ENCODE measurements around the gene PGM5.
"Not testable (repeated sequence)": the region's sequence is repeated elsewhere in the genome, so short reads cannot be mapped to it uniquely, and the experiment has no call there.

DNA sequence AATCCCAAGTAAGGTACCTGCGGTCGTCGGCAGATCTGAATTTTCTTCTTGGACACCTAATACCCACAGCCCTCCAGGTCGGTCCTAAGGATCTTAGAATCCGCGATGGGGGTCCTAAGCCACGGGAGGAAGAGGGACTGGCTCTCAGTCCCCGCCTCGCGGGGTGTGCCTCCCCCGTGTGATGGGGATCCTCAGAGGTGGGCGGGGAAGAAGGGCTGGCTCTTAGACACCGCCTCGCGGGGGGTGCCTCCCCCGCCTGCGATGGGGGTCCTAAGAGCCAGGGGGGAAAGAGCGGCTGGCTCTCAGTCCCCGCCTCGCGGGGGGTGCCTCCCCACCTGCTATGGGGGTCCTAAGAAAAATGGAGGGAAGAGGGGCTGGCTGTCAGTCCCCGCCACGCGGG lies 32.7 kb upstream of the PGM5 start:
- TF ChIP-seq, protein P1, sequence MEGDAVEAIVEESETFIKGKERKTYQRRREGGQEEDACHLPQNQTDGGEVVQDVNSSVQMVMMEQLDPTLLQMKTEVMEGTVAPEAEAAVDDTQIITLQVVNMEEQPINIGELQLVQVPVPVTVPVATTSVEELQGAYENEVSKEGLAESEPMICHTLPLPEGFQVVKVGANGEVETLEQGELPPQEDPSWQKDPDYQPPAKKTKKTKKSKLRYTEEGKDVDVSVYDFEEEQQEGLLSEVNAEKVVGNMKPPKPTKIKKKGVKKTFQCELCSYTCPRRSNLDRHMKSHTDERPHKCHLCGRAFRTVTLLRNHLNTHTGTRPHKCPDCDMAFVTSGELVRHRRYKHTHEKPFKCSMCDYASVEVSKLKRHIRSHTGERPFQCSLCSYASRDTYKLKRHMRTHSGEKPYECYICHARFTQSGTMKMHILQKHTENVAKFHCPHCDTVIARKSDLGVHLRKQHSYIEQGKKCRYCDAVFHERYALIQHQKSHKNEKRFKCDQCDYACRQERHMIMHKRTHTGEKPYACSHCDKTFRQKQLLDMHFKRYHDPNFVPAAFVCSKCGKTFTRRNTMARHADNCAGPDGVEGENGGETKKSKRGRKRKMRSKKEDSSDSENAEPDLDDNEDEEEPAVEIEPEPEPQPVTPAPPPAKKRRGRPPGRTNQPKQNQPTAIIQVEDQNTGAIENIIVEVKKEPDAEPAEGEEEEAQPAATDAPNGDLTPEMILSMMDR (conservative IDR thresholded peaks at IDR 0.05) = not testable (repeated sequence)
- not testable (repeated sequence) for TF ChIP-seq EZH2 (IDR thresholded peaks at IDR 0.05; ENCODE audit: low read depth)
